Panc1 (cell line): ENCODE results near the gene DDX27. TPM values are rescaled to one million over a fixed set of nuclear protein-coding genes. Genes with fewer than 3 reads are reported as not detected.

Source experiments
- ATAC-seq: fragments of 200-7000 bp; cut with Tn5 transposase; 2 replicates; pipeline ENCODE4 v1.9.1; 2020; ENCODE audit warnings: mild to moderate bottlenecking, moderate library complexity
- BruUV-seq: library from RNA; stranded (reverse); fragments of 400-500 nt; replicated peaks from 2 replicates; lab custom pipeline; 2021; lab: Mats Ljungman, UMichigan
- CTCF ChIA-PET: fragments of 300-600 bp; sonication (Branson Sonifier 250); formaldehyde crosslinking; loops from one replicate; lab custom pipeline; 2022; ENCODE audit warnings: antibody characterized with exemption; lab: Charles Lee
- POLR2A ChIA-PET: fragments of 300-600 bp; sonication (Branson Sonifier 250); formaldehyde crosslinking; loops from one replicate; lab custom pipeline; 2022; ENCODE audit warnings: antibody characterized with exemption; lab: Charles Lee
- DNase-seq: peaks from one replicate; pipeline ENCODE4 v3.0.0-alpha.2; 2010; ENCODE audit warnings: low read depth, low spot score
- H3K27ac ChIP-seq: 2 replicates; pipeline ENCODE4 v1.5.1; 2011; ENCODE audit warnings: mild to moderate bottlenecking, low read length, inconsistent platforms
- H3K27me3 ChIP-seq: fragments of 200-500 bp; sonication (Bioruptor generic); 2 replicates; pipeline ENCODE4 v1.6.0; 2014; ENCODE audit warnings: low read length, inconsistent platforms; ENCODE audit not compliant: control insufficient read depth, insufficient read depth
- H3K36me3 ChIP-seq: fragments of 200-500 bp; sonication (Bioruptor generic); 2 replicates; pipeline ENCODE4 v1.5.1; 2014; ENCODE audit warnings: inconsistent platforms, mild to moderate bottlenecking, low read length, moderate library complexity; ENCODE audit not compliant: control insufficient read depth, insufficient read depth
- H3K4me1 ChIP-seq: 2 replicates; pipeline ENCODE4 v1.5.1; 2011; ENCODE audit warnings: inconsistent platforms, mild to moderate bottlenecking, low read length, moderate library complexity; ENCODE audit not compliant: control insufficient read depth, insufficient read depth
- H3K4me3 ChIP-seq, 2 experiments: 2 replicates each; pipeline ENCODE4 v1.5.1; 2011 to 2012; ENCODE audit warnings: low read depth in 2 of 2, low read length in 2 of 2, mild to moderate bottlenecking in 2 of 2, inconsistent platforms in 1 of 2, moderate library complexity in 1 of 2
- H3K9me3 ChIP-seq: fragments of 200-500 bp; sonication (Bioruptor generic); 2 replicates; pipeline ENCODE4 v1.5.1; 2014; ENCODE audit warnings: low read depth, mild to moderate bottlenecking, inconsistent platforms, low read length, moderate library complexity; ENCODE audit not compliant: control insufficient read depth, insufficient read depth
- CTCF ChIP-seq: fragments of 450-650 bp; IDR thresholded peaks from 2 replicates; pipeline ENCODE4 v1.5.1; 2017; ENCODE audit warnings: mild to moderate bottlenecking
- POLR2AphosphoS5 ChIP-seq: IDR thresholded peaks from 2 replicates; pipeline ENCODE4 v1.6.1; 2012; ENCODE audit warnings: mild to moderate bottlenecking, low read depth, low read length, moderate library complexity
- REST ChIP-seq, 2 experiments: IDR thresholded peaks; 2 replicates each; pipeline ENCODE4 v1.6.1; 2011 to 2012; ENCODE audit warnings: low read depth in 2 of 2, control low read depth in 1 of 2, low read length in 1 of 2, mild to moderate bottlenecking in 1 of 2, moderate library complexity in 1 of 2; ENCODE audit not compliant: insufficient read depth in 1 of 2
- SIN3A ChIP-seq: IDR thresholded peaks from 2 replicates; pipeline ENCODE4 v1.6.1; 2012; ENCODE audit warnings: low read depth, mild to moderate bottlenecking, low read length, moderate library complexity, borderline replicate concordance; ENCODE audit not compliant: insufficient read depth
- TCF7L2 ChIP-seq: IDR thresholded peaks from 2 replicates; pipeline ENCODE4 v1.6.1; 2011; ENCODE audit warnings: mild to moderate bottlenecking, low read depth, low read length, inconsistent platforms
- in situ Hi-C: cut with HindIII; loops from 2 replicates; pipeline ENCODE4 v1.10.0; 2016; ENCODE audit warnings: low sequenced_read_pairs, low pct_unique_long_range_greater_than_20kb
- intact Hi-C: fragments of 100-400 bp; cut with micrococcal nuclease; formaldehyde crosslinking; loops from one replicate; pipeline ENCODE4 v1.10.0; 2022; ENCODE audit not compliant: unreplicated experiment
- total RNA-seq: library from RNA; stranded (reverse); gene quantifications from one replicate; pipeline ENCODE4 v1.2.1, GENCODE V29; 2021; ENCODE audit not compliant: unreplicated experiment

The DDX27 gene
- total RNA-seq, 1 experiment from 2014 or later, result 63.4 TPM

GRCh38 chr20:49179368-49180277 lies 39.6 kb upstream of the DDX27 start:
- DNase-seq (no peak), ATAC-seq (no peak)
- H3K27me3 ChIP-seq, result no peaks in the 10 kb centered on the region
- BruUV-seq, result no TSS peak
- H3K4me1 ChIP-seq, result peaks cover 30% of the 10 kb centered on the region
- H3K36me3 ChIP-seq, result no peaks in the 10 kb centered on the region; the same call in 1 of the 2 replicates
- in situ Hi-C loops (loop anchor here (10.0 kb wide), 1 partner anchor 45 kb away; no protein-coding TSS in a partner anchor), intact Hi-C loops (no loop called here)
- TF ChIP-seq TCF7L2 (no peak), SIN3A (no peak), CTCF (no peak), REST (IDR thresholded peaks at IDR 0.05; ENCODE audit: insufficient read depth in 1 of 2, low read depth in 2 of 2, low read length in 1 of 2) (no peak), POLR2AphosphoS5 (no peak)
- H3K9me3 ChIP-seq, result no peaks in the 10 kb centered on the region
- ChIA-PET POLR2A (interaction anchor here (0.5 to 0.7 kb wide), 3 partner anchors 8 to 37 kb away, joined by 3 to 13 read pairs (median 3); no protein-coding TSS in a partner anchor), CTCF (interaction anchor here (1.0 kb wide), 1 partner anchor 40 kb away, joined by 3 read pairs; the partner anchor contains the start of gene DDX27)
- H3K4me3 ChIP-seq, result no peak overlapping the region
- H3K27ac ChIP-seq, result no peak overlapping the region

GRCh38 chr20:49181265-49181877 lies 37.8 kb upstream of the DDX27 start:
- in situ Hi-C loops, result loop anchor here (10.0 kb wide), 1 partner anchor 47 kb away; no protein-coding TSS in a partner anchor
- no TSS peak for BruUV-seq

More at GRCh38 chr20:49181265-49181877, 37.8 kb upstream of the DDX27 start:
- DNase-seq, result no peak
- ChIA-PET POLR2A (interaction anchor here (1.2 kb wide), 1 partner anchor 8 kb away, joined by 19 read pairs; no protein-coding TSS in a partner anchor), CTCF (no interaction called here)
- no peaks in the 10 kb centered on the region for H3K27me3 ChIP-seq
- no peak for TF ChIP-seq POLR2AphosphoS5
- no peak for TF ChIP-seq CTCF
- TF ChIP-seq SIN3A, result no peak
- TF ChIP-seq REST (IDR thresholded peaks at IDR 0.05; ENCODE audit: insufficient read depth in 1 of 2, low read depth in 2 of 2, low read length in 1 of 2), result no peak
- no peak for TF ChIP-seq TCF7L2
- H3K4me1 ChIP-seq, result peaks cover 37% of the 10 kb centered on the region
- no peak overlapping the region for H3K27ac ChIP-seq
- no peak overlapping the region for H3K4me3 ChIP-seq
- intact Hi-C loops, result no loop called here
- H3K9me3 ChIP-seq, result no peaks in the 10 kb centered on the region
- no peak for ATAC-seq
- H3K36me3 ChIP-seq, result no peaks in the 10 kb centered on the region; the same call in 1 of the 2 replicates
